ENCODE results near the gene EDN2. TPM values are rescaled to one million over a fixed set of nuclear protein-coding genes. Genes with fewer than 3 reads are reported as not detected.

Gene EDN2
- 6.1 and 8.9 TPM in 2 replicates for total RNA-seq (2014; rRNA removed; shearing (Covaris generic); ENCODE audit: low replicate concordance)

- peak; percentile 82 for DNase-seq (ENCODE audit: low read depth)
- in situ Hi-C loops (cut with HindIII; ENCODE audit: low pct_unique_long_range_greater_than_20kb, low sequenced_read_pairs): no loop called here
Measured at GRCh38 chr1:41484402-41485241, at the start of gene EDN2. EDN2 (minus strand) TSS chr1:41484683; CDS start chr1:41484601, 82 bp downstream.

DNA sequence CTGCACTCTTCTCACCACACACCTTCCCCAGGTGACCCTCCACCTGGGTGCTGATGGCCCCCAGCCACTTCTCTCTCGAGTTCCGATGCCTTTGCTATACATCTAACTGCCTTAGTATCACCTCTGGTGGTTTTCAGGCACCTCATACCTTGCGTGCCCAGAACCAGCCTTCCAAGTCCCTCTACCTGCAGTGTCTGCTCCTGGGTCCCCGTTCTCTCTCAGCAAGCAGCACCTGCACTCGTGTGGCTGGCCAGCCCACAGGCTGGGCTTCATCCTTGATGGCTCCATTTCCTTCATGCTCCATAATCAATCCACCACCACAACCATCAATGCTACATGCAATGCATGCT, 49.2 kb upstream of the EDN2 start:
- DNase-seq (ENCODE audit: low read depth): no peak
- in situ Hi-C loops (cut with HindIII; ENCODE audit: low pct_unique_long_range_greater_than_20kb, low sequenced_read_pairs): no loop called here

DNA sequence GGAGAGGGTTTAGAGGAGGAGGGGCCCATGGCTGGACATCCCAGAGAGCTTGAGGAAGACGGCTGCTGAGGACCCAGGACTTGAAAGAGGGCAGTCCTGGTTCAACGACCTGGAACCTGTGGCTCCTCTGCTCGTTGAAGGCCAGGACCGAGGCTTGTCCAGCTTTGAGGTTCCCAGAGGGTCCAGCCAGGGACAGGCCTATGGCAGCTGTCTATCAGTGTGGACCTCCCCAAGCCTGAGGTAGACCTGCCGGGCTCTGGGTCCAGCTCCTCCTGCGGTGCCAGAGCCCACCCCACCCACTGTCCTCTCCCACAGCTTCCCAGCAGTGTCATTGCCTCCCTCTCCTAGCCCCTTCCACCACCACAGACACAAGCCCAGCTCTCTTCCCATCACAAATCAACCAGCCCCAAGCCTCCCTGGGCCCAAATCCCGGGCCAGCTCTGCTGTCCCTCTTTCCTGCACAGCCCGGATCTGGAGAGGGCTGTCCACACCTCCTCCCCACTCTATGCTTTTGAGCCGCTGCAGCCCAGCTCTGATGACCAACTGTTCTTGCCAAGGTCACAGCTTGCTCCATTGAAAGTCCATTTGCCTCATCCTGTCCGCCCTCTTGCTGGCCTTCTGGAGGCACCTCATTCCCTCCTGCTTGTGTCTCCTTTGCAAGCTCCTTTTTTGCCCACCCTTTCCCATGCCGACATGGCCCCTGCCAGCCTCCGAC, 48.7 kb upstream of the EDN2 start:
- in situ Hi-C loops (cut with HindIII; ENCODE audit: low pct_unique_long_range_greater_than_20kb, low sequenced_read_pairs): no loop called here
- no peak for DNase-seq (ENCODE audit: low read depth)

DNA sequence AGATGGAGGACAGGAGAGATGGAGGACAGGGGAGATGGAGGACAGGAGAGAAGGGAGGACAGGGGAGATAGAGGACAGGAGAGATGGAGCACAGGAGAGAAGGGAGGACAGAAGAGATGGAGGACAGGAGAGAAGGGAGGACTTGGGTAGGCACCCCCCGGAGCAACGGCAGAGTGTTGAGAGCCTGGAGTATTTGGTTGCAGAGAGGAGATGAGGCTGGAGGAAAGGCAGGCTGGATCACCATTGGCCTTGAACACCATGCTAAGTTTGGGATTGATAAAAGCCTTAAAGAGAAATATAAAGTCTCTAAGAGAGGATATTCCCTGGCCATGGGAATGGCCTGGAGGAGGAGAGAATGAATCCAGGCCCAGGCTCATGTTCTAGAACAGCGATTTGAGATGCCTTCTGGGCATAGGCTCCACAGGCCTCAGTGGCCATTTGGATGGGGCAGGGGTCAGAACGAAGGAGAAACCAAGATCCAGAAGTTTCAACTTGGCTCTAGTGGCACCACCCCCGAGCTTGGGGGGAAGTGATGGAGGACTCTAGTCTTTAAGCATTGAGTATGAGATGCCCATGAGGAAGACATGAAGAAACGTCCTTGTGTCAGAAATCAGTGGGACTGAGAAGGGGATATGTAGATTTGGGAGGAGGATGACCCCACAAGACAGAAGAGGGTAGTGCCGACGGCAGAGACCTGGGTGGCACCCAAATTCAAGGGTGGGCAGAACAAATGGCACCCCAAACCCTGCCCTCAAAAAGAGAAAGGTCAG, 47.9 kb upstream of the EDN2 start:
- in situ Hi-C loops (cut with HindIII; ENCODE audit: low pct_unique_long_range_greater_than_20kb, low sequenced_read_pairs): no loop called here
- DNase-seq (ENCODE audit: low read depth): no peak

GRCh38 chr1:41530411-41530810, 45.9 kb upstream of the EDN2 start:
- in situ Hi-C loops (cut with HindIII; ENCODE audit: low pct_unique_long_range_greater_than_20kb, low sequenced_read_pairs): no loop called here

GRCh38 chr1:41529621-41530395, 45.3 kb upstream of the EDN2 start:
- in situ Hi-C loops (cut with HindIII; ENCODE audit: low pct_unique_long_range_greater_than_20kb, low sequenced_read_pairs): no loop called here
- no peak for DNase-seq (ENCODE audit: low read depth)

More at GRCh38 chr1:41530411-41530810, 45.9 kb upstream of the EDN2 start:
- DNase-seq (ENCODE audit: low read depth): no peak

DNA sequence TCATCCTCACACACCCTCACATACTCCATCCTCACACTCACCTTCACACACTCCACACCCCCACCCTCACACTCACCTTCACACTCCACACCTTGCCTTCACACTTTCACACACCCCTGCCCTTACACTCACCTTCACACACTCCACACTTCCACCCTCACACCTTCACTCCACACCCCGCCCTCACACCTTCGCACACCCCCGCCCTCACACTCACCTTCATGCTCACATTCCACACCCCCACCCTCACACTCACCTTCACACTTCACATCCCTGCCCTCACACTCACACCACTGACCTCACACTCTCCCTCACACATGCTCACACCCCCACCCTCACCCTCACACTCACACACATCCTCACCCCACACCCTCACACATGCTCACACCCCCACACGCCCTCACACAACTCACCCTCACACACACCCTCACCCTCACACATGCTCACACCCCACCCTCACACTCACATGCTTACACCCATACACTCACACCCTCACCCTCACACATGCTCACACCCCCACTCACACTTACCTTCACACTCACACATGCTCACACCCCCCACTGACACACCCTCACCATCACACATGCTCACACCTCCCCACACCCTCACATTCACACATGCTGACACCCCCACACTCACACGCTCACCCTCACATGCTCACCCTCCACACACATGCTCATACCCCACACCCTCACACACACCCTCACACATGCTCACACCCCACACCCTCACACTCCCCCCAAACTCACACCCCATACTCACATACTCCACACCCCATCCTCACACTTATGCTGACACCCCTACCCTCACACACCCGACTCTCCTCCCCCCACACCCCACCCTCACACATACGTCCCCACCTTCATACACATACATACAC, 44.5 kb upstream of the EDN2 start:
- DNase-seq (ENCODE audit: low read depth): no peak
- in situ Hi-C loops (cut with HindIII; ENCODE audit: low pct_unique_long_range_greater_than_20kb, low sequenced_read_pairs): no loop called here

DNA sequence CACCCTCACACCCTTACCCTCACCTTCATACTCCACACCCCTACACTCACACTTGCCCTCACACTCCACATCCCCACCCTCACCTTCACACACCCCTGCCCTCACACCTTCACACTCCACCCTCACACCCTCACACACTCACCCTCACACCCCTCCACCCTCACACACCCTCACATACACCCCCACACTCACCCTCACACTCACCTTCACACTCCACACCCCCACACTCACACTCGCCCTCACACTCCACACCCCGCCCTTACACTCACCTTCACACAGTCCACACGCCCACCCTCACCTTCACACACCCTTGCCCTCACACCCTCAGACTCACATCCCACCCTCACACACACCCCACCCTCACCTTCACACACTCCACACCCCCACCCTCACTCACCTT, 43.6 kb upstream of the EDN2 start:
- DNase-seq (ENCODE audit: low read depth): no peak
- in situ Hi-C loops (cut with HindIII; ENCODE audit: low pct_unique_long_range_greater_than_20kb, low sequenced_read_pairs): no loop called here

GRCh38 chr1:41526956-41527561, 42.6 kb upstream of the EDN2 start:
- in situ Hi-C loops (cut with HindIII; ENCODE audit: low pct_unique_long_range_greater_than_20kb, low sequenced_read_pairs): no loop called here
- DNase-seq (ENCODE audit: low read depth): no peak

DNA sequence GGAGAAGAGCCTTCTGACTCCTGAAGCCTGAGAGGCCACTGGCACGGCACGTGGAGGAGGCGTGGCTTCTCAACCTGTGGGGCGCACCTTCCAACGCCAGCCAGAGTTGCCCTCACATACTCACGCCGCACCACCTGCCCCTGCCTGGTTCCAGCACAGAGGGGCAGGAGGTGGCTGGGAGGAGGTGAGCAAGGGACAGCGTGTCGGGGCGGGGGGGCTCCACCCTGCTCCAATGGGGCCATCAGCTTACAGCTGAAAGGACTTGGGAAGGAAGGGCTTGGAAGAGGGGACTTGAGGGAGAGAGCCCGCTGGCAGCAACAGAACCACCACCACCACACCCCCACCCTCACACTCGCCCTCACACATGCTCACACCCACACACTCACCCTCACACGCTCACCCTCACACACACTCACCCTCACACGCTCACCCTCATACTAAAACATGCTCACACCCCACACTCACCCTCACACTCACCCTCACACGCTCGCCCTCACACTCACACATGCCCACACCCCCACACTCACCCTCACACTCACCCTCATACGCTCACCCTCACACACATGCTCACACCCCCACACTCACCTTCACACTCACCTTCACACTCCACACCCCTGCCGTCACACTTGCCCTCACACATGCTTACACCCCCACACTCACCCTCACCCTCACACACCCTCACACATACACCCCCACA, 41.6 kb upstream of the EDN2 start:
- in situ Hi-C loops (cut with HindIII; ENCODE audit: low pct_unique_long_range_greater_than_20kb, low sequenced_read_pairs): no loop called here
- DNase-seq (ENCODE audit: low read depth): no peak

DNA sequence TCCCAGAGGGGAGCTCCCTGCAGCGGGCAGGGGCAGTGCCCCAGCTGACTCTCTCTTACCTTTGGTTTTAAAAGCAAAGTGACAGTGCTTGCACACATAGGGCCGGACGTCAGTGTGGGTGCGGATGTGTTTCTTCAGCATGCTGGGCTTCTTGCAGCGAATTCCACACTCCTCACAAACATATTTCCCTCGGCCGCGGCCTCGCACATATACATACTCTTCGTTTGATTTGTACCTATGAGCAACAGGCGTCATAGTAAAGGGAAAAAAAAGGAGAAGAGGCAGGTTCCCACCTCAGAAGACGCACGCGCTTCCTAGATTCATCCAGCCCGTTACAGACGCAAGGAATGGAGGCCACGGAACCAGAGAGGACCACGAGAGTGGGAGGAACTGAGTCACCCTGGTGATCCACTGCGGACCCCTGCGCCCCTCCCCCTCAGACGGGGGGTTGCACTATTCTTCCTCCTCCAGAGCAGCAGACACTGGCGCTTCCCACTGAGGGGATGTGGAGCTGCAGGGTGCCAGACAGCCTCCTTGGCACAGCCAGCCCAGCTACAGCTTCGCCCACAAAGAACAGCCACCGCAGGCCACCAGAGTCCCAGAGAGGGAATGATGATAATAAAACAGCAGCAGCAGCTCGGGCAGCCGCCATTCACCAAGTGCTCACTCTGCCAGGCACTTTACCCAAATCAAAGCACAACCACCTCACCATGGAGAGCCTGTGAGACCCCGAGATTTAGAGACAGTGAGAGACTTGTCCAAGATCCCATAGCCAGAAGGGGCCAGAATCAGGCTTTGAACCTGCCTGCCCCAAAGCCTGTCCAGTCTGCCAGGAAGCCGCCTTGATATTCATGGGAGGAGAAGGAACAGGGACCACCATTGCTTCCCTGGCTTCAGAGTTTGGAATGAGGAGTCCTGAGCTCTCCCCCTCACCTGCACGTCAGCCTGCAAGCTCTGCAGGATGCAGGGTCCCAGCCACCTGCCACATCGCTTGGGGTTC, 40.5 kb upstream of the EDN2 start:
- no peak for DNase-seq (ENCODE audit: low read depth)
- in situ Hi-C loops (cut with HindIII; ENCODE audit: low pct_unique_long_range_greater_than_20kb, low sequenced_read_pairs): no loop called here

GRCh38 chr1:41523949-41524675, 39.6 kb upstream of the EDN2 start:
- in situ Hi-C loops (cut with HindIII; ENCODE audit: low pct_unique_long_range_greater_than_20kb, low sequenced_read_pairs): no loop called here
- DNase-seq (ENCODE audit: low read depth): no peak

- in situ Hi-C loops (cut with HindIII; ENCODE audit: low pct_unique_long_range_greater_than_20kb, low sequenced_read_pairs): no loop called here
- DNase-seq (ENCODE audit: low read depth): no peak
Measured at GRCh38 chr1:41523071-41523470, 38.6 kb upstream of the EDN2 start.

- in situ Hi-C loops (cut with HindIII; ENCODE audit: low pct_unique_long_range_greater_than_20kb, low sequenced_read_pairs): no loop called here
- DNase-seq (ENCODE audit: low read depth): no peak
Measured at GRCh38 chr1:41521766-41522165, 37.3 kb upstream of the EDN2 start.
